Measurements from ENCODE around the gene SPAG16. TPM values are rescaled to one million over a fixed set of nuclear protein-coding genes. Genes with fewer than 3 reads are reported as not detected.

SPAG16 gene
- total RNA-seq, 1 donor from 2014 or later = 18.1 TPM

- Mint-ChIP-seq H3K27me3 (ENCODE audit: unreplicated experiment) (no peaks in the 10 kb centered on the region), H3K27ac (ENCODE audit: unreplicated experiment) (no peak overlapping the region)
These were observed 5.1 kb upstream of the SPAG16 start for GRCh38 chr2:213279116-213279620.

GRCh38 chr2:213279971-213280370, 4.3 kb upstream of the SPAG16 start:
- TF ChIP-seq CTCF (IDR thresholded peaks at IDR 0.05; ENCODE audit: partially characterized antibody, unreplicated experiment) = no peak
- Mint-ChIP-seq H3K4me1 (ENCODE audit: low read depth, unreplicated experiment) (peaks cover 2% of the 10 kb centered on the region), H3K9me3 (ENCODE audit: unreplicated experiment) (no peaks in the 10 kb centered on the region), H3K27me3 (ENCODE audit: unreplicated experiment) (no peaks in the 10 kb centered on the region), H3K36me3 (ENCODE audit: unreplicated experiment) (peaks cover 8% of the 10 kb centered on the region), H3K4me3 (ENCODE audit: unreplicated experiment) (no peak overlapping the region), H3K27ac (ENCODE audit: unreplicated experiment) (no peak overlapping the region)
- no peak for DNase-seq

More at GRCh38 chr2:213279116-213279620, 5.1 kb upstream of the SPAG16 start:
- peaks cover 8% of the 10 kb centered on the region for H3K36me3 Mint-ChIP-seq (ENCODE audit: unreplicated experiment)
- H3K4me3 Mint-ChIP-seq (ENCODE audit: unreplicated experiment) = no peak overlapping the region
- DNase-seq = no peak
- H3K9me3 Mint-ChIP-seq (ENCODE audit: unreplicated experiment) = no peaks in the 10 kb centered on the region
- no peak for TF ChIP-seq CTCF (IDR thresholded peaks at IDR 0.05; ENCODE audit: partially characterized antibody, unreplicated experiment)
- H3K4me1 Mint-ChIP-seq (ENCODE audit: low read depth, unreplicated experiment) = peaks cover 2% of the 10 kb centered on the region

DNA sequence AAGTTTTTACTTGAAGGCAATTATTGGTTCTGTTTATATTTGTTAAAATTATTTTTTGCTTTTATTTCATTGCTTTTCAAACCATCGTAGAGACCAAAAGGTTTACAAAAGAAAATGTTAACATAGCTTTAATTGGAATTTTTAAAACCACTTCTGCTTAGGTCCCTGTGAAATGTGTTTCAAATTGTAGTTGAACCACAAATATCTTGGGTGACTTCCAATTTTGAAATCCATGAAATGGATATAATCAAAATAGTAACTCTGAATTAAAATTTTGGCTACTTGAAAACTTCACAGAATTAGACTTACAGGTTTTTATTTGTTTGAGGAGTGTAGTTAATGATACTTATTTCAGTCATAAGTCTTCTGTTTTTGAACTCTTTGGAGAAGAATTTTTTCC, 3.1 kb upstream of the SPAG16 start:
- no peaks in the 10 kb centered on the region for H3K27me3 Mint-ChIP-seq (ENCODE audit: unreplicated experiment)
- peaks cover 8% of the 10 kb centered on the region for H3K36me3 Mint-ChIP-seq (ENCODE audit: unreplicated experiment)
- no peak for DNase-seq
- H3K4me1 Mint-ChIP-seq (ENCODE audit: low read depth, unreplicated experiment) = peaks cover 2% of the 10 kb centered on the region
- no peak overlapping the region for H3K4me3 Mint-ChIP-seq (ENCODE audit: unreplicated experiment)
- H3K27ac Mint-ChIP-seq (ENCODE audit: unreplicated experiment) = no peak overlapping the region
- H3K9me3 Mint-ChIP-seq (ENCODE audit: unreplicated experiment) = no peaks in the 10 kb centered on the region
- TF ChIP-seq CTCF (IDR thresholded peaks at IDR 0.05; ENCODE audit: partially characterized antibody, unreplicated experiment) = no peak

DNA sequence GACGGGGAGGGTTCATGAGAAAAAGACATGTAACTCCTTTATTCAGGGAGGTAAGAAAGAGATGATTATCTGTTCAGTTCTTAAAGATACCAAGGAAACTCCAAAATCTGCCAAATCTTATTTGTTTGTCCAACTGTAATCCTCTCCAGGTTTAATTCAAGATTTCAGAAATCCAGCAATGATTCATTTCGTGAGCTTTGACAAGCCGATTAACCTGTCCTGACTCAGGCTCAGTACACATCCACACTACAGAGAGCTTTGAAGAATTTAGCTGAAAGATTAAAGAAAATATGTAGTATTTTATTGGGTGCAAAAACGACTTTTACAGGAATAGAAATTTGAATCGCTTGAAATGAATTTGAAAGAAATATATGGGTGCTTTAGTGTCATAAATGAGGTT, 1.1 kb downstream of the SPAG16 start:
- TF ChIP-seq CTCF (IDR thresholded peaks at IDR 0.05; ENCODE audit: partially characterized antibody, unreplicated experiment) = no peak
- H3K27ac Mint-ChIP-seq (ENCODE audit: unreplicated experiment) = no peak overlapping the region

DNA sequence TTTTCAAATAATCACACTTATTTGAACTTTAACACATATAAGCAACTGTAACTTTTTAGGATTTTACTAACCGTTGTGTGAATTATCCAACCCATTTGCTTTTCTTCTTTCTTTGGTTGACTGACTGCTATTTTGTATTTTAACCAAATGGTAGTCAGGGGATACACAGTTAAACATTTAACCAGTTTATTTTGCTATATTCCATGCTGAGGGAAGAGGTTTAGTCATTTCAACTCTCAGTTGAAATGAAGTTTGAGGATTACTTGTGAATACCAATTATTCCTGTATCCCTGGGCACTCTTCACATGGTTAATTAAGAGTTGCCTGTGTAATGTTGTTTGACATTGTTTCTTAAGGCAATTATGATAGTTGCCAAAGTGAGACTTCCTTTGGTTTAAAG, 1.9 kb downstream of the SPAG16 start:
- no peak for TF ChIP-seq CTCF (IDR thresholded peaks at IDR 0.05; ENCODE audit: partially characterized antibody, unreplicated experiment)
- Mint-ChIP-seq H3K4me3 (ENCODE audit: unreplicated experiment) (no peak overlapping the region), H3K36me3 (ENCODE audit: unreplicated experiment) (no peaks in the 10 kb centered on the region), H3K27me3 (ENCODE audit: unreplicated experiment) (no peaks in the 10 kb centered on the region), H3K27ac (ENCODE audit: unreplicated experiment) (no peak overlapping the region), H3K4me1 (ENCODE audit: low read depth, unreplicated experiment) (peaks cover 2% of the 10 kb centered on the region), H3K9me3 (ENCODE audit: unreplicated experiment) (no peaks in the 10 kb centered on the region)
- no peak for DNase-seq

More for the DNA sequence above, 1.1 kb downstream of the SPAG16 start:
- Mint-ChIP-seq H3K4me1 (ENCODE audit: low read depth, unreplicated experiment) (peaks cover 2% of the 10 kb centered on the region), H3K36me3 (ENCODE audit: unreplicated experiment) (no peaks in the 10 kb centered on the region), H3K27me3 (ENCODE audit: unreplicated experiment) (no peaks in the 10 kb centered on the region), H3K4me3 (ENCODE audit: unreplicated experiment) (peak overlapping the region; percentile 91), H3K9me3 (ENCODE audit: unreplicated experiment) (no peaks in the 10 kb centered on the region)
- DNase-seq = no peak
